HCT116 (cell line): ENCODE data around the gene OCEL1. TPM values are rescaled to one million over a fixed set of nuclear protein-coding genes. Genes with fewer than 3 reads are reported as not detected.

ENCODE experiments used
- ATAC-seq: fragments of 200-7000 bp; cut with Tn5 transposase; 2 replicates; pipeline ENCODE4 v1.9.1; 2020; ENCODE audit warnings: mild to moderate bottlenecking, moderate library complexity
- BruUV-seq: library from RNA; stranded (reverse); fragments of 400-500 nt; replicated peaks from 2 replicates; lab custom pipeline; 2021; lab: Mats Ljungman, UMichigan
- CTCF ChIA-PET: fragments of 300-600 bp; sonication (Branson Sonifier 250); formaldehyde crosslinking; loops from one replicate; lab custom pipeline; 2021; ENCODE audit warnings: antibody characterized with exemption; lab: Charles Lee
- POLR2A ChIA-PET: fragments of 300-600, 350-600 bp; sonication (Branson Sonifier 250); formaldehyde crosslinking; loops from one replicate; lab custom pipeline; 2021; ENCODE audit warnings: antibody characterized with exemption; lab: Charles Lee
- RAD21 ChIA-PET, 2 experiments: fragments of 300-600 bp; sonication (Branson Sonifier 250); formaldehyde crosslinking; loops; one replicate each; lab custom pipeline; 2023; ENCODE audit warnings: low total read pairs in 2 of 2; ENCODE audit not compliant: uncharacterized antibody in 2 of 2, unreplicated experiment in 2 of 2, low non-redundant PET in 1 of 2; lab: Charles Lee
- DNase-seq: peaks from one replicate; pipeline ENCODE4 v3.0.0-alpha.2; 2010; ENCODE audit warnings: low read depth, low spot score
- H2AFZ ChIP-seq: fragments of 200-600 bp; shearing (Covaris generic), sonication (generic); 2 replicates; pipeline ENCODE4 v1.6.1; 2017; ENCODE audit warnings: low read depth, mixed run types, mixed read lengths, antibody characterized with exemption, low read length; ENCODE audit not compliant: poor library complexity, severe bottlenecking
- H3K27ac ChIP-seq: 2 replicates; pipeline ENCODE4 v1.5.1; 2012; ENCODE audit warnings: low read depth, low read length
- H3K27me3 ChIP-seq: fragments of 200-600 bp; sonication (generic); 2 replicates; pipeline ENCODE4 v1.6.1; 2016; ENCODE audit warnings: mixed run types, low read length, mixed read lengths; ENCODE audit not compliant: insufficient read depth
- H3K36me3 ChIP-seq, 2 experiments: fragments of 200-500 bp in 1 of 2; fragments of 200-600 bp in 1 of 2; sonication (Bioruptor generic) in 1 of 2; sonication (generic) in 1 of 2; 2 replicates each; pipeline versions ENCODE4 v1.5.1 to v1.6.1; 2014 to 2016; ENCODE audit warnings: low read length in 2 of 2, inconsistent platforms in 1 of 2, mixed read lengths in 1 of 2, mixed run types in 1 of 2; ENCODE audit not compliant: insufficient read depth in 2 of 2, control insufficient read depth in 1 of 2
- H3K4me1 ChIP-seq, 2 experiments: fragments of 200-600 bp in 1 of 2; sonication (generic) in 1 of 2; 2 replicates each; pipeline versions ENCODE4 v1.5.1 to v1.6.1; 2012 to 2017; ENCODE audit warnings: low read length in 2 of 2, inconsistent platforms in 1 of 2, mild to moderate bottlenecking in 1 of 2, mixed read lengths in 1 of 2, mixed run types in 1 of 2, moderate library complexity in 1 of 2; ENCODE audit not compliant: insufficient read depth in 2 of 2, control insufficient read depth in 1 of 2
- H3K4me2 ChIP-seq: fragments of 200-600 bp; sonication (generic); 2 replicates; pipeline ENCODE4 v1.6.1; 2017; ENCODE audit warnings: mixed run types, low read length, mixed read lengths
- H3K4me3 ChIP-seq, 2 experiments: fragments of 200-600 bp in 1 of 2; sonication (generic) in 1 of 2; replicated peaks in 1 of 2; 2 replicates each; pipeline ENCODE4 v1.5.1; 2011 to 2016; ENCODE audit warnings: low read length in 2 of 2, control low read depth in 1 of 2, low read depth in 1 of 2, mild to moderate bottlenecking in 1 of 2, mixed read lengths in 1 of 2, mixed run types in 1 of 2
- H3K79me2 ChIP-seq: fragments of 200-600 bp; sonication (generic); 2 replicates; pipeline ENCODE4 v1.6.1; 2017; ENCODE audit warnings: mild to moderate bottlenecking, mixed run types, low read length, moderate library complexity, mixed read lengths; ENCODE audit not compliant: insufficient read depth
- H3K9ac ChIP-seq: fragments of 200-600 bp; sonication (generic); 2 replicates; pipeline ENCODE4 v1.6.1; 2016; ENCODE audit warnings: low read length, mixed read lengths
- H3K9me2 ChIP-seq: fragments of 200-600 bp; sonication (generic), shearing (Covaris generic); 2 replicates; pipeline ENCODE4 v1.6.1; 2017; ENCODE audit warnings: mixed run types, mild to moderate bottlenecking, moderate library complexity; ENCODE audit not compliant: insufficient read depth
- H3K9me3 ChIP-seq, 2 experiments: fragments of 200-500 bp in 1 of 2; fragments of 200-600 bp in 1 of 2; sonication (Bioruptor generic) in 1 of 2; sonication (generic) in 1 of 2; 2 replicates each; pipeline ENCODE4 v1.6.1; 2014 to 2017; ENCODE audit warnings: low read length in 2 of 2, mixed read lengths in 2 of 2, inconsistent platforms in 1 of 2, low read depth in 1 of 2, mild to moderate bottlenecking in 1 of 2, mixed run types in 1 of 2, moderate library complexity in 1 of 2; ENCODE audit not compliant: control insufficient read depth in 1 of 2, insufficient read depth in 1 of 2
- H4K20me1 ChIP-seq: fragments of 200-600 bp; sonication (generic), shearing (Covaris generic); 2 replicates; pipeline ENCODE4 v1.6.1; 2017; ENCODE audit warnings: mixed run types, mild to moderate bottlenecking, moderate library complexity; ENCODE audit not compliant: insufficient read depth
- EGR1 ChIP-seq: IDR thresholded peaks from 2 replicates; pipeline ENCODE4 v1.6.1; 2012; ENCODE audit warnings: low read depth
- ELF1 ChIP-seq: IDR thresholded peaks from 2 replicates; pipeline ENCODE4 v1.6.1; 2012; ENCODE audit warnings: low read depth, borderline replicate concordance
- EZH2 ChIP-seq: fragments of 200-600 bp; sonication (generic); IDR thresholded peaks from 2 replicates; pipeline ENCODE4 v1.6.1; 2017; ENCODE audit warnings: antibody characterized with exemption, mixed run types
- EZH2phosphoT487 ChIP-seq: fragments of 200-600 bp; IDR thresholded peaks from 2 replicates; pipeline ENCODE4 v1.6.1; 2018; ENCODE audit warnings: antibody characterized with exemption, borderline replicate concordance
- FOSL1 ChIP-seq: IDR thresholded peaks from 2 replicates; pipeline ENCODE4 v1.6.1; 2012; ENCODE audit warnings: low read depth
- JUND ChIP-seq: IDR thresholded peaks from 2 replicates; pipeline ENCODE4 v1.6.1; 2012
- POLR2A ChIP-seq: IDR thresholded peaks from 2 replicates; pipeline ENCODE4 v1.7.0; 2011; ENCODE audit warnings: borderline replicate concordance; ENCODE audit not compliant: insufficient read depth, insufficient read length; ENCODE audit errors: extremely low read depth
- SIN3A ChIP-seq: IDR thresholded peaks from 2 replicates; pipeline ENCODE4 v1.6.1; 2012; ENCODE audit warnings: low read depth
- SP1 ChIP-seq: IDR thresholded peaks from 2 replicates; pipeline ENCODE4 v1.6.1; 2012; ENCODE audit warnings: low read depth
- SRF ChIP-seq: IDR thresholded peaks from 2 replicates; pipeline ENCODE4 v1.6.1; 2012; ENCODE audit warnings: low read depth
- TCF7L2 ChIP-seq: IDR thresholded peaks from 2 replicates; pipeline ENCODE4 v1.7.0; 2011; ENCODE audit warnings: borderline replicate concordance, inconsistent platforms; ENCODE audit not compliant: insufficient read depth, insufficient read length; ENCODE audit errors: extremely low read depth
- YY1 ChIP-seq: IDR thresholded peaks from 2 replicates; pipeline ENCODE4 v1.6.1; 2011; ENCODE audit warnings: low read length, low read depth, moderate library complexity, mild to moderate bottlenecking; ENCODE audit not compliant: insufficient replicate concordance; ENCODE audit errors: extremely low read depth
- ZFX ChIP-seq: fragments of 450-650 bp; IDR thresholded peaks from 2 replicates; pipeline ENCODE4 v1.6.1; 2017
- ZNF274 ChIP-seq: fragments of 200-500 bp; sonication (Bioruptor generic); IDR thresholded peaks from 2 replicates; pipeline ENCODE4 v1.6.1; 2014; ENCODE audit warnings: mild to moderate bottlenecking, low read depth, low read length, inconsistent platforms
- intact Hi-C: fragments of 100-400 bp; cut with micrococcal nuclease; formaldehyde crosslinking; loops from 2 replicates; pipeline ENCODE4 v1.10.0; 2022
- total RNA-seq: library from RNA; stranded (reverse); gene quantifications from one replicate; pipeline ENCODE4 v1.2.1, GENCODE V29; 2021; ENCODE audit not compliant: unreplicated experiment
- TF ChIP-seq, protein P1 (sequence below): IDR thresholded peaks from 2 replicates; pipeline ENCODE4 v1.6.1; 2012

The OCEL1 gene
- total RNA-seq, 1 experiment from 2014 or later, result 39.8 TPM

DNA sequence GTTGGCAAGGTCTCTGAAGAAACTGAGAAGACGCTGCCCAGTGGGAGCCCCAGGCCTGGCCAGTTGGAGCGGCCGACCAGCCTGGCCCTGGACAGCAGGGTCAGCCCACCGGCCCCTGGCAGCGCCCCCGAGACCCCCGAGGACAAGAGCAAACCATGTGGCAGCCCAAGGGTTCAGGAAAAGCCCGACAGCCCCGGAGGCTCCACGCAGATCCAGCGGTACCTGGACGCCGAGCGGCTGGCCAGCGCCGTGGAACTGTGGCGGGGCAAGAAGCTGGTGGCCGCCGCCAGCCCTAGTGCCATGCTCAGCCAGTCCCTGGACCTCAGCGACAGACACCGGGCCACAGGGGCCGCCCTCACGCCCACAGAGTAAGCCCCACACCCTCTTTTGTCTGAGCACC is 30.9 kb upstream of the OCEL1 start:
- Histone ChIP-seq H2AFZ (no peak overlapping the region), H3K4me1 (no peaks in the 10 kb centered on the region), H3K4me3 (no peak overlapping the region), H3K4me2 (no peak overlapping the region), H3K9me3 (no peaks in the 10 kb centered on the region), H3K36me3 (peaks cover 14 to 16% of the 10 kb centered on the region in 2 experiments), H3K27ac (no peak overlapping the region), H3K79me2 (no peaks in the 10 kb centered on the region), H3K9ac (no peak overlapping the region), H3K27me3 (no peaks in the 10 kb centered on the region)
- DNase-seq, result no peak
- ChIA-PET POLR2A (no interaction called here), CTCF (no interaction called here), RAD21 (no interaction called here)
- ATAC-seq, result no peak
- intact Hi-C loops, result no loop called here
- BruUV-seq, result no TSS peak
- TF ChIP-seq JUND (no peak), SRF (no peak), ZFX (no peak), SIN3A (no peak), POLR2A (no peak), SP1 (no peak), EGR1 (no peak)
- TF ChIP-seq, protein P1, sequence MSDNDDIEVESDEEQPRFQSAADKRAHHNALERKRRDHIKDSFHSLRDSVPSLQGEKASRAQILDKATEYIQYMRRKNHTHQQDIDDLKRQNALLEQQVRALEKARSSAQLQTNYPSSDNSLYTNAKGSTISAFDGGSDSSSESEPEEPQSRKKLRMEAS, result no peak
- TF ChIP-seq, all 23 proteins: peak for 0
- H3K9me2 ChIP-seq, result no peaks in the 10 kb centered on the region
- H4K20me1 ChIP-seq, result no peaks in the 10 kb centered on the region

DNA sequence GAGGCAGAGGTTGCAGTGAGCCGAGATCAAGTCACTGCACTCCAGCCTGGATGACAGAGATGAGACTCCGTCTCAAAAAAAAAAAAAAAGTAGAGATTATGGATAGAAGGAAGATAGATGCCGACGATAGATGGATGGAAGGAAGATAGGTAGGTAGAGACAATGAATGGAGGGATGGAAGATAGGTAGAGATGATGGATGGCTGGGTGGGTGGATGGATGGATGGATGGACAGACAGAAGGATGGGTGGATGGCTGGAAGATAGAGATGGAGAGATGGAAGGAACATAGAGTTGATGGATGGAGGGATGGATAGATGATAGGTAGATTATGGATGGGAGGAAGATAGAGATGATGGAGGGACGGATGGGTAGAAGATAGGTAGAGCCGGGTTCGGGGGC is 29.4 kb upstream of the OCEL1 start:
- intact Hi-C loops, result no loop called here
- POLR2A ChIA-PET, result no interaction called here
- H3K9ac ChIP-seq, result no peak overlapping the region
- no peaks in the 10 kb centered on the region for H3K9me2 ChIP-seq
- no peaks in the 10 kb centered on the region for H3K9me3 ChIP-seq
- BruUV-seq, result no TSS peak
- no peak overlapping the region for H3K4me3 ChIP-seq
- ATAC-seq (no peak), DNase-seq (no peak)
- CTCF ChIA-PET, result no interaction called here
- H4K20me1 ChIP-seq, result no peaks in the 10 kb centered on the region
- no peaks in the 10 kb centered on the region for H3K79me2 ChIP-seq
- no peak overlapping the region for H2AFZ ChIP-seq
- peaks cover 17% of the 10 kb centered on the region in 2 experiments; a peak in 3 of 4 replicates for H3K36me3 ChIP-seq
- RAD21 ChIA-PET, result no interaction called here
- no peak overlapping the region for H3K4me2 ChIP-seq
- no peak overlapping the region for H3K27ac ChIP-seq
- TF ChIP-seq YY1 (no peak), FOSL1 (no peak), ZNF274 (no peak), ZFX (no peak), SRF (no peak), SIN3A (no peak), EZH2 (no peak), TCF7L2 (no peak), EZH2phosphoT487 (no peak), ELF1 (no peak)
- H3K4me1 ChIP-seq, result no peaks in the 10 kb centered on the region
- no peaks in the 10 kb centered on the region for H3K27me3 ChIP-seq
